GM12872 (cell line): Measurements from ENCODE around the gene ZNF688.

ENCODE experiments used
- CTCF ChIP-seq: IDR thresholded peaks from 3 replicates; pipeline ENCODE4 v1.5.1; 2011; ENCODE audit warnings: low read depth, mild to moderate bottlenecking, low read length, moderate library complexity; ENCODE audit not compliant: insufficient read depth

The ZNF688 gene

GRCh38 chr16:30581457-30581856, 9.9 kb upstream of the ZNF688 start:
- no peak for TF ChIP-seq CTCF

GRCh38 chr16:30574678-30575077, 3.2 kb upstream of the ZNF688 start:
- no peak for TF ChIP-seq CTCF

- no peak for TF ChIP-seq CTCF
Observed at GRCh38 chr16:30570636-30571444, 674 bp downstream of the ZNF688 start.

GRCh38 chr16:30569746-30570635, 1.5 kb downstream of the ZNF688 start:
- TF ChIP-seq CTCF = no peak

- no peak for TF ChIP-seq CTCF
Observed at GRCh38 chr16:30569281-30569680, 2.2 kb downstream of the ZNF688 start.

- no peak for TF ChIP-seq CTCF
Observed at GRCh38 chr16:30567991-30568638, 3.4 kb downstream of the ZNF688 start.
